GM19023 (cell line): ENCODE measurements around the gene DCAF6.

Experiments used
- ATAC-seq: cut with Tn5 transposase; IDR thresholded peaks from one replicate; pipeline ENCODE4 v1.9.1; 2021; ENCODE audit warnings: mild to moderate bottlenecking, moderate library complexity; ENCODE audit not compliant: unreplicated experiment

Gene DCAF6

DNA sequence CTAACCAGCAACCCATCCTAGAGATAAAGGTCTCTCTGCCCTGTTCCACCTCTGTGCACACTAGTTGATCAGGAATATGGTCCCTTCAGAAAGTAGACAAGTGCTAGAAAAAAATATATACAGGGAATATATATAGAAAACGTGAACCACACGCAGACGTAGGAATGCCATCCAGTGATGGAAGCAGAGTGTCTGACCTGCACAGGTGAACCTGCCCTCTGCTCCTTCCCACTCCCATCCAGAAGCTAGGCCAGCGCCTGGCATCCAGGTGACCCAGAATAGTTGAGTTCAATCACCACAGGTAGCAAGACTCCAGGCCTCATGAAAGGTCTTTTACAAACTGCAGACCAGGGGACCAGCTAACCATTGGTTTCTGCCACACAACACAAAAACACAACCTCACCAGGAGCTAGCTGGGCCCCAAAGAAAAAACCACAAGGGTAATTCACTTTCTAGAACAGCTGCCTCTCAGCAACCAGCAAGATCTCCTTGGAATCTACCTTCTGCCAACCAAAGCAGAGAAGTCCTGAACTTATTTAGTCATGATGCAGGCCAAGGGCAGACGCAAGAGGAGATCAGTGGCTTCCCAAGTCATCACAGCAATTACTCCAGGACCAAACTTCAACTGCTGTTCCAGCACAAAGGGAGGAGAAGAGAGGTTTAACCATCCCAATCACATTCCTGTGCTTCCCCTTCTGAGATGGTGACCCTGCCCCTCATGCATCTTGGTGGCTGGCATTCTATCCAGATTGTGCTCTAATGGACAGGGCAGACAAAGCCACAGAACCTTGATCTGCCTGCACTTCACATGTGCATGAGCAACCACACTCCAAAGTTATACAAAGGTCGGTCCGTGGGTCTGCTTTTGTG lies 147.2 kb downstream of the DCAF6 start:
- no peak for ATAC-seq

- no peak for ATAC-seq
Observed at GRCh38 chr1:168084396-168085231, 148.1 kb downstream of the DCAF6 start.

- no peak for ATAC-seq
Observed at GRCh38 chr1:168085401-168085872, 149.0 kb downstream of the DCAF6 start.

GRCh38 chr1:168086438-168086837 lies 150.0 kb downstream of the DCAF6 start:
- no peak for ATAC-seq

- ATAC-seq = no peak
Observed at GRCh38 chr1:168087696-168088095, 151.2 kb downstream of the DCAF6 start.

DNA sequence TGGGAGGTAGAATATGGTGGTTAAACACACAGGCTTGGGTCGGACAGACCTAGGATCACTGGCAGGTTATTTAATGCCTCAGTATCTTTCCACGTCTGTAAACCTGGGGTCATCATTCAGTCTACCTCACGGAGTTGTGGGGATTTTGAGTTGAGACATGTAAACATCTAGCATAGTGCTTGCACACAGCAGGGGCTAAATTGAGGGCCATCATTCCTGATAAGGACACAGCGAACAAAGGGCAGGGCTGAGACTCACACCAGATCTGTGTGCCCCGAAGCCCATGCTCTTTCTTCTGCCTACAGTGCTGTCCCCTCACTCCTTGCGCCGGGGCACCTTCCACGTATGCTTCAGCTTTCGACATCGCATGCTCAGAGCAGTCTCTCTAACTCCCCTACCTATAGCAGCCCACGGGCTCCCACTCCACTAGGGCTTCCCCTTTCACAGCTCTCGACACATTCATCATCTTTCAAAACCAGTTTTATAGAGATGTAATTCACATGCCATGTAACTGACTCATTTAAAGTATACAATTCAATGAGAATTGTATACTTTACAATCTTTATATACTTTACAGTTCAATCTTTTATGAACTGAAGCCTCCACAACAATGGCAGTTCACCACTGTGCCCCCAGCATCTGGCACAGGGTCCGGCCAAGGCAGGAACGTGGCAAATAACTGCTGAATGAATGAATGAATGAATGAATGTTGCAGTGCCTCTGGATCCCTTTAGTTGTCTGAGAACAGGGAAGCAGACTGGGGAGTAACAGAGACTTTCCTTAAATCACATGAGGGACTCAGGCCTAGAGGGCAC lies 152.2 kb downstream of the DCAF6 start:
- ATAC-seq = no peak

DNA sequence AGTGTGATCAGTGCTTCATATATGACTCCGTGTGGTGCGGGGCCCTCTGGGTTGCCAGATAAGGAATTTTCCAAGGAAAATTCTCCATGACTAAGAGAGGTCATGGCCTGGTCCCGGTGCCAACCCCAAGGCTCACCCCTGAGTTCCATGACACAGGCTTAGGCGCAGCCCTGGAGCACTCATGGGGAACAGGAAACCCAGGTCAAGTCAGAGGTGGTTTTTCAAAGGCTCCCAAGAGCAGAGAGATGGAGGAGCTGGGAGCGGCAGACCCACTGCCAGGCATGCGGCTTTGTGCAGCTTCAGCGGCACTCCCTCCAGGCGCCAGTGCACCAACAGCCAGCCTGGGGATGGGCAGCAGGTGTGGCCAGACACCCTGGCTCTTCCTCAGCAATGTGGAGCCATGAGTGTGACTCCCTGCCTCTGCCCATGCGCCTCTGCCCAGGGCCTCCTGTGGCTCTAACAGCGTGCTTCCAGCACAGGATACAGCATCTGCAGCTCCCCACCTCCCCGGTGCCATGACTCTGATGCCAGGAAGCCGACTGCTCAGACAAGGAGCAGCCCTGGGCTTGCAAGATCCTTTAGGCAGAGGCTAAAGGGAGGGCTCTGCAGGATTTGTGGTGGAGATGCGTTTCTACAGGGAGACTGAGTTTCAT lies 153.0 kb downstream of the DCAF6 start:
- ATAC-seq = no peak

DNA sequence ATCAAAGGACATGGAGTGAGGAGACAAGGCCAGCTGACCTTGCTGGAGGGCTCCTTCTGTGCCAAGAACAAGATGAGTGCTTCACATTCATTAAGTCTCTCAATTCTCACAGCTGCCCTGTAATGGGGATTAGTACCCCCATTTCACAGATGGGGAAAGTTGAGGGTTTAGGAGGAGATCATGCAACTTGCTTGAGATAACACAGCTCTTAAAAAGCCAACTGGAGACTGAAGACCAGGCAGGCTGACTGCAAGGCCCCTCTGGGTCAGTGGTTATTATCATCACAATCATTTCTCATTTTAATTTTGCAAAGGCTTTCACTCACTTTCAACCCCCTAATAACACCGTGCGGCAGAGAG lies 153.5 kb downstream of the DCAF6 start:
- no peak for ATAC-seq

DNA sequence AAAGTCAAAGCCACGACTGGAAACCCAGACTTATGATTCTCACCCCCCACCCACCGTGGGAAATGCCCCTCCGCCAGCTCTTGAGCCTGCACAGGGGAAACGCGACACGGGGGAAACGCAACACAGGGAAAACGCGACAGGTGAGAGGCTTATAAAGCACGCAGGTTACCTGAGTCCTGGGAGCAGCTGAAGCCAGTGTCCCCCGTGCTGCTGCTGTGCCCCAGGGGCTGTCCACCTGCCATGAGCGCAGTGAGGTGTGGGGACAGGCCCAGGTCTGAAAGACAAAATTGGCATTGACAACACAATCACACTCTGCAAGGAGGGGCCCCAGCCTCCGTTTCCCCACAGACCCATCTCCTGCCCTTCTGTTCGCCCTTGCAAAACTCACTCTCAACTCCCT lies 153.9 kb downstream of the DCAF6 start:
- no peak for ATAC-seq

DNA sequence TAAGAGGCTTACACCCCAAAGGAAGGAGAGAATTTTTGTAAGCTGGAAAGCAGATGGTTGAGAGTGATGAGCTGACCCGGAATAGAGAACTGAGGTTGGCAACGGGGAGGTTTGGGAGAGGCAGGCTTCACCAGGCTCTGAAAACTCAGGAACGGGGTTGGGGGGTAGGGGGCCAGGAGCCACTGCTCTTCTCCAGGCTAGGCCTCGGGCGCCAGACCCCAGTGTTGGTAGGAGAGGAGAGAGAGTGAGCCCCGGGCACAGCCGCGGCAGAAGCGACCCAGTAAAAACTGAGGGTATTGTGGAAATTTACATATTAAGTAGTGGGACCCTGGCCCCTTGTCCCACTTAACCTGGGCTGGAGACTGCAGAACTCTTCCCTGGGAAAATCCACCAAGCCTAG lies 154.6 kb downstream of the DCAF6 start:
- ATAC-seq = no peak

- ATAC-seq = no peak
Observed at GRCh38 chr1:168091720-168092550, 155.5 kb downstream of the DCAF6 start.

DNA sequence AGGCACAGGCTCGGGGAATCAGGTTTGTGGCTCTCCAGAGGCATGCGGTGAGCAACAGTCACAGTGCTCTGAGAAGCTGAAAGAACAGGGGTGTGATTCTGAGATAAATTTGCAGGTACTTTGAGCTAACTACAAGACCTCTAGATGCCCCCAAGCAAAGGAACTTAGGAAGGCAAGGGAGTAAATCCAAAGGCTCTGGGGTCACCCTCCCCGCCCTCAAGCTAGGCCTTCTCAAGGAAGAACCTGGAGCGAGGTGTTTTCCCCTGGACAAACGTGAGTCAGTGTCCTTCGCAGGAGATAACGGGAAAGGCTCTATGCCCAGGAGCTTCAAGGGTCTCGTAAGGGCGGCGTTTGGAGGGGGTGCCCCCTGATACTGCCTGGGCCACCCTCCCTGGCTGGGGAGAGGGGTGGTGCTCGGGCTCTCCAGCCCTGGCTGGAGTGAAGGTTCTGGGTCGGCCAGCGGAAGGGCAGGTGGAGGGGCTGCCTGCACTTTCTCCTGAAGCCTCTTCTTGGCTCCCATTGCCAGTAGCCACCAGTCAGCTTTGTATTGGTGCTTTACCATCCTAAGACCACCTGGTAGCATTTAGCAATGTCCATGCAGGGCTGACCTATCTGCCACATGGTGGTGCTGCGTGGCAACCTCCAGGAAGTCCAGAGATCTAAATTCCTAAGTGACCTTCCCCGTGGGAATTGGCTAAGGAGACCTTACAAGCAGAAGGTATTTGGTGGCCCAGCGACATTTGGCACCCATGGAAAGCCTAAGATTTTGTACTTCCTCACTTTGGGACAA lies 156.3 kb downstream of the DCAF6 start:
- no peak for ATAC-seq

DNA sequence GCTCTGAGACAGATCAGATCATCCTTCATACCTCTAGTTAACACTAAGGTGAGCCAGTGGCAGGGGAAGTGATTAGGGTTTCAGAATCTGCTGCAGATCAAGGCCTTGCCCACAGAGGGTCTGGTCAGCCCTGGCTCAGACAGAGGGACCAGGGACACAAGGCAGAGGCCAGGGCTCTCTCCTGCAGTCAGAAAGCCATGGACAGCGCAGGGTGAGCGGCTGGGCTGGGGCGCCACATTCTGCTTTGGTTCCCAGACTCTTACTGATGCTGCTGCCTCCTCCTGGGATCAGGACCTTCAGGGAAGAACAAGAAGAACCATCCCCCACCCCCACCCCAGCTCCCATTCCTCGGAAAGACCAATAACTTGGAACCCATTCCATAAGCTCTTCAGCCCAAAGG lies 157.1 kb downstream of the DCAF6 start:
- no peak for ATAC-seq

- ATAC-seq = no peak
Observed at GRCh38 chr1:168095476-168095875, 159.0 kb downstream of the DCAF6 start.

- ATAC-seq = no peak
Observed at GRCh38 chr1:168096296-168097165, 160.0 kb downstream of the DCAF6 start.

DNA sequence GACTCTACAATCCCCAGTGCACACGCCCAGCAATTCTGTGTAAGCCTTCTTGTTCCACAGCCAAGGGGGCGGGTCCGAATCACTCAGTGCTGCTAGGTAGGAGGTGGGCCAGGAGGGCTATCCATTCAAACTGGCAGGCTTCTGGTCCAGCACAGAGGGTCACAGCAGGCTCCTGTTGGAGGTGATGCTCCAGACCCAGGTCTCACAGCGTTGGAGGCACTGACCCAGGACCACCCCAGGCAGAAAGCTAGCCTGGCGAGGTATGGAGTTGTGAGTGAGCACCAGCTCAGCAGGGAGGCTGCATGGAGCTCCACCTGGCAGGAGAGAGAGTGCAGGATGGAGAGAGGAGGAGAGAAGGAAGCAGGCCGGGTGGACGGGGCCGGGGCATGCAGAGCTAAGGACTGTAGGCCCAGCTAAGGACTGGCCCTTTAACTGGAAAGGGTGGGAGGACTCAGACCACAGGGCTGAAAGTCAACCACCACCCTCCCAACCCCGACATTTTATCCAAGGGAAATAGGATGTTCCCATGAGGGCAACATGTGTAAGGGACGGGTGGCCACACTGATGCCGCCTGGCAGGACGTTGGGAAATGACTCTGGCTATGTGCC lies 161.5 kb downstream of the DCAF6 start:
- ATAC-seq = no peak

DNA sequence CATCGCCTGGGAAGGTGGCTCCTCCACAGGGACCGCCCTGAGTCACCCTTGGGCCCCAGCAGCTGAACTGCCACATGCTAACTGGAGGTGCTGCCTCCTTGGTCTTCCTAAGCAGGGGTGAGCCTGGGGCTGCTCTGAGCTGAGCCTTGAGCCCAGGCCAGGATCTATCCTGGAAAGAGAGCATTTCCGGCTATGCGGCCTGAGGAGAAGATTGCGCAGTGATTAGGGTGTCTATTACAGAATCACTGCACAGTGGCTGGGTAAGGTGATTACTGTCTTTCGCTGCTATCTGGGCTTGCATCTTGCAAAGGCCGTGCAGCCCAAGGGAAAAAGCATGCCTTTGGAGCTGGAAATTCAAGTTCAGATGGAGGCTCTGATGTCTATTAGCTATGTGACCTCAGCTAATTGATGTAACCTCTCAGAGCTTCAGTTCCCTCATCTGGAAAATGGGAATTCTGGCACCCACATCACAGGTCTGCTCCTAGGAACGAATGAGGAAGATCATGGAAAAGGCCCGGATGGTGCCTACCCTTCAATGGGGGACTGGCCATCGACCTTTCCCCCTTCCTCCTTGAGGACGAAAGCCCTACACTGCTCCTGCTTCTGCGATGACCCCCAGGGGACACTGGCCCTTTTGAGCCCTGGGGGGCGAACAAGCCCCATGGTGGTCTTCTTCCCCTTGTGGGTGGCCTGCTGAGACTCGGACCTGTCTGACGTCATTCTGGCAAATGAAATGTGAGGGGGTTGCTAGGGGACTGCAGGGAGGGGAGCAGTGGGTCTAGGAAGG lies 162.2 kb downstream of the DCAF6 start:
- ATAC-seq = no peak
